K562 (cell line): ENCODE measurements around the gene GPR85. TPM values are rescaled to one million over a fixed set of nuclear protein-coding genes. Genes with fewer than 3 reads are reported as not detected.

Source experiments
- ASH1L ChIP-seq: fragments of 450-650 bp; IDR thresholded peaks from 2 replicates; pipeline ENCODE4 v1.6.1; 2018; ENCODE audit warnings: borderline replicate concordance, mild to moderate bottlenecking, low read depth; ENCODE audit not compliant: partially characterized antibody
- CEBPB ChIP-seq: fragments of 450-650 bp; IDR thresholded peaks from 2 replicates; pipeline ENCODE4 v1.6.1; 2016; ENCODE audit warnings: missing genetic modification characterization, missing compliant biosample characterization
- CHCHD3 ChIP-seq: fragments of 250-450 bp; sonication (Bioruptor Pico); IDR thresholded peaks from 2 replicates; pipeline ENCODE4 v2.1.2; 2022; ENCODE audit warnings: mild to moderate bottlenecking
- COPS2 ChIP-seq: fragments of 450-650 bp; conservative IDR thresholded peaks from 2 replicates; pipeline ENCODE4 v1.6.1; 2016; ENCODE audit warnings: mild to moderate bottlenecking, moderate library complexity
- CREM ChIP-seq: IDR thresholded peaks from 2 replicates; pipeline ENCODE4 v1.6.1; 2014; ENCODE audit warnings: antibody characterized with exemption, low read depth
- E2F1 ChIP-seq: sonication (generic); formaldehyde crosslinking; IDR thresholded peaks from 2 replicates; pipeline ENCODE4 v1.8.1; 2023; ENCODE audit warnings: mild to moderate bottlenecking, missing genetic modification reagents, moderate library complexity
- E2F6 ChIP-seq, 2 experiments: IDR thresholded peaks; 2 replicates each; pipeline ENCODE4 v1.6.1; 2011; ENCODE audit warnings: borderline replicate concordance in 1 of 2, control low read depth in 1 of 2, low read depth in 1 of 2, low read length in 1 of 2, mild to moderate bottlenecking in 1 of 2, mixed read lengths in 1 of 2, moderate library complexity in 1 of 2; ENCODE audit not compliant: insufficient read depth in 1 of 2, insufficient read length in 1 of 2, poor library complexity in 1 of 2, severe bottlenecking in 1 of 2; ENCODE audit errors: extremely low read depth in 1 of 2
- ESRRB ChIP-seq: fragments of 250-450 bp; sonication (Bioruptor Pico); IDR thresholded peaks from 2 replicates; pipeline ENCODE4 v1.5.0; 2020; ENCODE audit warnings: mild to moderate bottlenecking, moderate library complexity, borderline replicate concordance
- FOXK1 ChIP-seq: sonication (generic); formaldehyde crosslinking; IDR thresholded peaks from 2 replicates; pipeline ENCODE4 v1.8.0; 2022; ENCODE audit warnings: missing genetic modification reagents, mild to moderate bottlenecking, borderline replicate concordance
- FUS ChIP-seq: fragments of 200-400 bp; formaldehyde crosslinking; optimal IDR thresholded peaks from 2 replicates; pipeline ENCODE3; 2017; ENCODE audit warnings: low read depth, low read length
- HDAC3 ChIP-seq: fragments of 450-650 bp; IDR thresholded peaks from 2 replicates; pipeline ENCODE4 v1.6.1; 2018; ENCODE audit warnings: borderline replicate concordance, mild to moderate bottlenecking, moderate library complexity; ENCODE audit not compliant: partially characterized antibody
- HDAC6 ChIP-seq: IDR thresholded peaks from 2 replicates; pipeline ENCODE4 v1.6.1; 2012; ENCODE audit warnings: low read depth, mild to moderate bottlenecking, control low read depth, inconsistent platforms, low read length, moderate library complexity
- HIVEP1 ChIP-seq: fragments of 250-450 bp; sonication (Bioruptor Pico); IDR thresholded peaks from 2 replicates; pipeline ENCODE4 v1.4.0; 2020; ENCODE audit warnings: mild to moderate bottlenecking
- NCOA4 ChIP-seq: fragments of 450-650 bp; IDR thresholded peaks from 2 replicates; pipeline ENCODE4 v1.6.1; 2018; ENCODE audit warnings: mild to moderate bottlenecking; ENCODE audit not compliant: partially characterized antibody
- NFE2L1 ChIP-seq: fragments of 450-650 bp; IDR thresholded peaks from 2 replicates; pipeline ENCODE4 v1.6.1; 2016; ENCODE audit warnings: missing genetic modification characterization, low read depth, mild to moderate bottlenecking, missing compliant biosample characterization, moderate library complexity, borderline replicate concordance
- NR2C2 ChIP-seq, 2 experiments: fragments of 200-800 bp in 1 of 2; sonication (Bioruptor generic) in 1 of 2; sonication (generic) in 1 of 2; formaldehyde crosslinking in 1 of 2; IDR thresholded peaks; 2 replicates each; pipeline versions ENCODE4 v1.6.1 to v1.8.0; 2016 to 2022; ENCODE audit warnings: mild to moderate bottlenecking in 1 of 2, missing compliant biosample characterization in 1 of 2, missing genetic modification characterization in 1 of 2, missing genetic modification reagents in 1 of 2
- PRDM10 ChIP-seq: fragments of 450-650 bp; IDR thresholded peaks from 2 replicates; pipeline ENCODE4 v1.6.1; 2018; ENCODE audit not compliant: partially characterized antibody
- SLC30A9 ChIP-seq: fragments of 250-450 bp; sonication (Bioruptor Pico); IDR thresholded peaks from 2 replicates; pipeline ENCODE4 v1.8.0; 2022; ENCODE audit warnings: mild to moderate bottlenecking, moderate library complexity
- SNIP1 ChIP-seq: fragments of 450-650 bp; IDR thresholded peaks from 2 replicates; pipeline ENCODE4 v1.7.1; 2017; ENCODE audit warnings: low read depth, mild to moderate bottlenecking
- ZFP36 ChIP-seq: fragments of 150-350 bp; IDR thresholded peaks from 2 replicates; pipeline ENCODE4 v1.6.1; 2018; ENCODE audit warnings: low read length, low read depth; ENCODE audit not compliant: partially characterized antibody
- ZNF23 ChIP-seq: fragments of 250-450 bp; sonication (Bioruptor Pico); IDR thresholded peaks from 2 replicates; pipeline ENCODE4 v1.4.0; 2020; ENCODE audit warnings: mild to moderate bottlenecking
- ZNF232 ChIP-seq: sonication (generic); formaldehyde crosslinking; IDR thresholded peaks from 2 replicates; pipeline ENCODE4 v1.8.0; 2022; ENCODE audit warnings: mild to moderate bottlenecking, missing genetic modification reagents
- ZNF444 ChIP-seq: fragments of 250-450 bp; sonication (Bioruptor Pico); IDR thresholded peaks from 2 replicates; pipeline ENCODE4 v1.4.0; 2020; ENCODE audit warnings: mild to moderate bottlenecking, moderate library complexity
- ZNF717 ChIP-seq: fragments of 250-450 bp; sonication (Bioruptor Pico); IDR thresholded peaks from 2 replicates; pipeline ENCODE4 v1.5.0; 2021
- polyA plus RNA-seq, 8 experiments: library from polyadenylated mRNA; depleted of rRNA in 4 of 8; stranded (reverse) in 5 of 8; unstranded in 3 of 8; fragments of >200 nt; fragmentation: Nextera tagmentation in 2 of 8; fragmentation: Illumina TruSeq in 1 of 8; extraction: Ambion mirVana in 2 of 8; extraction: Trizol in 1 of 8; gene quantifications; 2 replicates each; pipeline versions ENCODE4 v1.2.1 to v1.2.3, GENCODE V29; 2011 to 2014; ENCODE audit warnings: inconsistent platforms in 1 of 8, missing spikeins in 1 of 8
- total RNA-seq, 7 experiments: library from RNA; depleted of rRNA in 6 of 7; stranded (reverse); fragments of >200 nt in 6 of 7; fragmentation: Illumina TruSeq in 2 of 7; extraction: Trizol in 2 of 7; gene quantifications; 2 replicates each; pipeline versions ENCODE4 v1.2.1 to v1.2.3, GENCODE V29; 2011 to 2021; ENCODE audit warnings: low replicate concordance in 1 of 7

Gene GPR85
- total and polyA plus RNA-seq, 9 of the 15 experiments (the other 6 are each of a cell fraction or from before 2014, with no cell fraction given), result 2.9 to 18.2 (median 4.0) TPM

GRCh38 chr7:113085781-113086390, 741 bp downstream of the GPR85 start (continued):
- no peak for TF ChIP-seq ESRRB (CRISPR knock-in tag)
- no peak for TF ChIP-seq ZNF717 (CRISPR knock-in tag)
- TF ChIP-seq ZNF23 (CRISPR knock-in tag), result no peak
- TF ChIP-seq ZNF232 (CRISPR knock-in tag), result no peak
- TF ChIP-seq ZNF444 (CRISPR knock-in tag), result no peak
- TF ChIP-seq E2F1 (CRISPR knock-in tag), result no peak
- TF ChIP-seq PRDM10, result no peak
- no peak for TF ChIP-seq SNIP1
- TF ChIP-seq E2F6 (IDR thresholded peaks at IDR 0.05; ENCODE audit: borderline replicate concordance in 1 of 2, extremely low read depth in 1 of 2, insufficient read depth in 1 of 2, insufficient read length in 1 of 2, low read depth in 1 of 2, low read length in 1 of 2, poor library complexity in 1 of 2, severe bottlenecking in 1 of 2), result no peak
- no peak for TF ChIP-seq ZFP36
- no peak for TF ChIP-seq CEBPB (tag)
- no peak for TF ChIP-seq CHCHD3 (CRISPR knock-in tag)
- no peak for TF ChIP-seq FUS
- TF ChIP-seq ASH1L, result no peak
- TF ChIP-seq HDAC3, result no peak
- TF ChIP-seq NR2C2 (CRISPR knock-in tag; IDR thresholded peaks at IDR 0.05), result no peak
- no peak for TF ChIP-seq NR2C2 (tag; IDR thresholded peaks at IDR 0.05)
- TF ChIP-seq FOXK1, result no peak
- no peak for TF ChIP-seq HDAC6
- no peak for TF ChIP-seq NFE2L1 (tag)
- TF ChIP-seq COPS2, result no peak
- TF ChIP-seq SLC30A9, result no peak
- TF ChIP-seq HIVEP1 (CRISPR knock-in tag), result no peak
- TF ChIP-seq CREM, result no peak
- TF ChIP-seq NCOA4, result no peak
